Endothelial cell of umbilical vein (primary cell): Measurements from ENCODE around the gene FAM185A. TPM values are rescaled to one million over a fixed set of nuclear protein-coding genes. Genes with fewer than 3 reads are reported as not detected.

Experiments
- BruUV-seq: library from RNA; stranded (reverse); fragments of 400-500 nt; replicated peaks from 2 replicates; lab custom pipeline; 2021; lab: Mats Ljungman, UMichigan
- CTCF ChIA-PET: fragments of 300-600, 350-600 bp; sonication (Branson Sonifier 250); formaldehyde crosslinking; loops from one replicate; lab custom pipeline; 2021; ENCODE audit warnings: antibody characterized with exemption, inconsistent platforms; lab: Charles Lee
- POLR2A ChIA-PET: fragments of 300-600, 350-600 bp; sonication (Branson Sonifier 250); formaldehyde crosslinking; loops from one replicate; lab custom pipeline; 2021; ENCODE audit warnings: antibody characterized with exemption, inconsistent platforms; lab: Charles Lee
- DNase-seq: peaks from one replicate; pipeline ENCODE4 v3.0.0-alpha.2; 2011; ENCODE audit warnings: low read depth, low spot score
- FAIRE-seq: peaks from 2 replicates; lab custom pipeline; 2011; peaks lifted over from hg19 to GRCh38; lab: Jason Lieb, UNC
- H2AFZ ChIP-seq: 2 replicates; pipeline ENCODE4 v1.6.0; 2012; ENCODE audit warnings: low read depth, low read length, control low read depth, inconsistent platforms
- H3K27ac ChIP-seq: 2 replicates; pipeline ENCODE4 v1.5.1; 2011; ENCODE audit warnings: low read depth, mild to moderate bottlenecking, control low read depth, low read length, moderate library complexity; ENCODE audit not compliant: insufficient read depth
- H3K27me3 ChIP-seq, 2 experiments: 2 replicates each; pipeline versions ENCODE4 v1.6.0 to v1.6.1; 2011; ENCODE audit warnings: low read length in 2 of 2, mixed read lengths in 1 of 2; ENCODE audit not compliant: control insufficient read depth in 2 of 2, insufficient read depth in 2 of 2
- H3K36me3 ChIP-seq, 2 experiments: 2 replicates in 1 of 2; 3 replicates in 1 of 2; pipeline ENCODE4 v1.5.1; 2011; ENCODE audit warnings: low read length in 2 of 2, mild to moderate bottlenecking in 1 of 2, moderate library complexity in 1 of 2; ENCODE audit not compliant: control insufficient read depth in 2 of 2, insufficient read depth in 2 of 2; ENCODE audit errors: extremely low read depth in 1 of 2
- H3K4me1 ChIP-seq: 3 replicates; pipeline ENCODE4 v1.5.1; 2011; ENCODE audit warnings: mild to moderate bottlenecking, low read length; ENCODE audit not compliant: control insufficient read depth, insufficient read depth; ENCODE audit errors: extremely low read depth
- H3K4me2 ChIP-seq: 2 replicates; pipeline ENCODE4 v1.6.1; 2011; ENCODE audit warnings: low read length, control low read depth, mixed read lengths; ENCODE audit not compliant: insufficient read depth
- H3K4me3 ChIP-seq, 3 experiments: fragments of 200-600 bp in 1 of 3; sonication (generic), shearing (Covaris generic) in 1 of 3; replicated peaks in 1 of 3; 2 replicates each; pipeline ENCODE4 v1.5.1; 2011 to 2016; ENCODE audit warnings: control low read depth in 3 of 3, low read length in 3 of 3, mild to moderate bottlenecking in 2 of 3, inconsistent platforms in 1 of 3, low read depth in 1 of 3, moderate library complexity in 1 of 3; ENCODE audit not compliant: insufficient read depth in 1 of 3
- H3K79me2 ChIP-seq: 2 replicates; pipeline ENCODE4 v1.6.0; 2012; ENCODE audit warnings: low read length, inconsistent platforms; ENCODE audit not compliant: control insufficient read depth, insufficient read depth
- H3K9ac ChIP-seq: replicated peaks from 2 replicates; pipeline ENCODE3; 2011; ENCODE audit warnings: low read length, control low read depth; ENCODE audit not compliant: insufficient read depth; ENCODE audit errors: extremely low read depth
- H3K9me1 ChIP-seq: replicated peaks from 3 replicates; pipeline ENCODE4 v1.6.0; 2011; ENCODE audit warnings: mild to moderate bottlenecking, low read length; ENCODE audit not compliant: control insufficient read depth, insufficient read depth; ENCODE audit errors: extremely low read depth
- H3K9me3 ChIP-seq: replicated peaks from 2 replicates; pipeline ENCODE4 v1.5.1; 2012; ENCODE audit warnings: low read length, inconsistent platforms; ENCODE audit not compliant: control insufficient read depth, insufficient read depth
- H4K20me1 ChIP-seq: replicated peaks from 2 replicates; pipeline ENCODE3; 2011; ENCODE audit warnings: mild to moderate bottlenecking, low read length; ENCODE audit not compliant: control insufficient read depth, insufficient read depth; ENCODE audit errors: extremely low read depth
- CTCF ChIP-seq, 2 donors: IDR thresholded peaks; 1 replicate in 1 of 2; 2 replicates in 1 of 2; pipeline ENCODE4 v1.5.1; 2011; ENCODE audit warnings: low read length in 2 of 2, mild to moderate bottlenecking in 2 of 2, moderate library complexity in 2 of 2, control low read depth in 1 of 2, inconsistent platforms in 1 of 2, low read depth in 1 of 2; ENCODE audit not compliant: insufficient read depth in 1 of 2; ENCODE audit errors: extremely low read depth in 1 of 2
- EZH2 ChIP-seq: IDR thresholded peaks from 2 replicates; pipeline ENCODE4 v1.6.1; 2012; ENCODE audit warnings: borderline replicate concordance, low read depth, mild to moderate bottlenecking, moderate library complexity, low read length, inconsistent platforms; ENCODE audit not compliant: severe bottlenecking
- FOS ChIP-seq: IDR thresholded peaks from 2 replicates; pipeline ENCODE4 v1.6.1; 2011; ENCODE audit warnings: mild to moderate bottlenecking, low read length, moderate library complexity, borderline replicate concordance; ENCODE audit not compliant: insufficient read depth
- GATA2 ChIP-seq: IDR thresholded peaks from 2 replicates; pipeline ENCODE4 v1.7.0; 2011; ENCODE audit warnings: low read depth, mild to moderate bottlenecking, moderate library complexity, mixed read lengths, low read length; ENCODE audit not compliant: insufficient read length, insufficient read depth
- JUN ChIP-seq: IDR thresholded peaks from 2 replicates; pipeline ENCODE4 v1.6.1; 2011; ENCODE audit warnings: borderline replicate concordance, low read depth; ENCODE audit not compliant: insufficient read length, insufficient read depth
- MYC ChIP-seq: IDR thresholded peaks from one replicate; pipeline ENCODE4 v1.6.1; 2011; ENCODE audit warnings: mild to moderate bottlenecking, low read depth, low read length
- POLR2A ChIP-seq: IDR thresholded peaks from 2 replicates; pipeline ENCODE4 v1.6.1; 2012; ENCODE audit warnings: low read depth, mild to moderate bottlenecking, control low read depth, low read length
- POLR2AphosphoS5 ChIP-seq: IDR thresholded peaks from 2 replicates; pipeline ENCODE4 v1.6.1; 2012; ENCODE audit warnings: low read depth, mild to moderate bottlenecking, control low read depth, low read length, moderate library complexity; ENCODE audit not compliant: insufficient read depth
- dilution Hi-C: fragments of 300-500 bp; cut with MboI; formaldehyde crosslinking; loops from one replicate; pipeline ENCODE4 v1.15.0; 2019; ENCODE audit warnings: low sequenced_read_pairs; ENCODE audit not compliant: extremely low pct_ligation_motif_present
- intact Hi-C: fragments of 100-400 bp; cut with micrococcal nuclease; formaldehyde crosslinking; loops from one replicate; pipeline ENCODE4 v1.10.0; 2022
- polyA plus RNA-seq, 4 experiments: library from polyadenylated mRNA; depleted of rRNA in 3 of 4; stranded (reverse) in 3 of 4; unstranded in 1 of 4; fragments of >200 nt; gene quantifications; 2 replicates each; pipeline versions ENCODE4 v1.2.1 to v1.2.3, GENCODE V29; 2011 to 2012; ENCODE audit warnings: missing spikeins in 1 of 4
- total RNA-seq: library from RNA; stranded (reverse); gene quantifications from 2 replicates; pipeline ENCODE4 v1.2.3, GENCODE V29; 2021

Gene FAM185A
- total and polyA plus RNA-seq, 2 donors (not counting 3 experiments of a cell fraction or from before 2014, with no cell fraction given), result 5.4 to 7.6 TPM

DNA sequence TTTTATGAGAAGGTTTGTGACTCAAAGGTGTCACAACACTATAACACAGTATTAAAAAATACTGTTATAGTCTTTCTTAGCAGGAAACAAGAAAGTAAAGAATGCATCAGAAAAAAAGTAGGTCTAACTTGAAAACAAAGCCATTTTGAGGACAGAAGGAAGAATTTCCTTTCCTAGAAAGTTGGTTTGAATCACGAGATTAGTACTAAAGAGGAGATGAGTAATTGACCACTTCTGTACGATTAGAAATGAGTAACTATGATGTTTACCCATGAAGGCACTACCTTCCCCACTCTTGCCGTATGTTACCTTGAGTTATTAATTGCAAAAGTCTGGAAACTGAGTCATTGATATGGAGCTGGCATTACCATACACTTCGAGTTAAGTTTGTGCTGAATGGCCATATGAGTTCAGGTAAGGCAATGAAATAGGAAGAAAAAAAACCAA is 65.2 kb downstream of the FAM185A start:
- no peak overlapping the region for H2AFZ ChIP-seq
- H4K20me1 ChIP-seq, result no peaks in the 10 kb centered on the region
- peaks cover 36% of the 10 kb centered on the region for H3K4me1 ChIP-seq
- peak overlapping the region; percentile 47 for H3K27ac ChIP-seq
- no peak overlapping the region for H3K4me3 ChIP-seq
- peak overlapping the region; percentile 40 for H3K4me2 ChIP-seq
- peak; percentile 28 for FAIRE-seq
- dilution Hi-C loops (no loop called here), intact Hi-C loops (no loop called here)
- DNase-seq, result peak; percentile 81
- ChIA-PET POLR2A (no interaction called here), CTCF (interaction anchor here (1.1 to 2.3 kb wide), 2 partner anchors 179 to 248 kb away, joined by 3 to 11 read pairs; no protein-coding TSS in a partner anchor)
- H3K79me2 ChIP-seq, result no peaks in the 10 kb centered on the region
- H3K9me1 ChIP-seq, result no peaks in the 10 kb centered on the region
- no peak overlapping the region for H3K9ac ChIP-seq
- no peaks in the 10 kb centered on the region for H3K27me3 ChIP-seq
- TF ChIP-seq MYC (no peak), FOS (peak; percentile 95), CTCF (IDR thresholded peaks at IDR 0.05; ENCODE audit: extremely low read depth in 1 of 2, insufficient read depth in 1 of 2, low read depth in 1 of 2, low read length in 2 of 2) (no peak), EZH2 (no peak), POLR2AphosphoS5 (peak; percentile 52), JUN (peak; percentile 67), POLR2A (no peak), GATA2 (peak; percentile 81)
- H3K9me3 ChIP-seq, result no peaks in the 10 kb centered on the region
- BruUV-seq, result no TSS peak
- no peaks in the 10 kb centered on the region for H3K36me3 ChIP-seq
